Lower leg skin (tissue), 3 donors: ENCODE measurements around the gene IL1RN.

Experiments used
- POLR2A ChIP-seq, 2 donors: fragments of 450-650 bp; IDR thresholded peaks; one replicate each; pipeline ENCODE4 v1.6.1; 2016 to 2017; ENCODE audit warnings: antibody characterized with exemption in 2 of 2, mild to moderate bottlenecking in 1 of 2, moderate library complexity in 1 of 2
- TF ChIP-seq, protein P1 (sequence below), 3 donors: fragments of 450-650 bp; IDR thresholded peaks; one replicate each; pipeline ENCODE4 v1.5.1; 2016; ENCODE audit warnings: antibody characterized with exemption in 3 of 3, mild to moderate bottlenecking in 3 of 3, moderate library complexity in 2 of 3

GRCh38 chr2:113098041-113098440, 29.4 kb upstream of the IL1RN start:
- TF ChIP-seq POLR2A (IDR thresholded peaks at IDR 0.05) = no peak
- TF ChIP-seq, protein P1, sequence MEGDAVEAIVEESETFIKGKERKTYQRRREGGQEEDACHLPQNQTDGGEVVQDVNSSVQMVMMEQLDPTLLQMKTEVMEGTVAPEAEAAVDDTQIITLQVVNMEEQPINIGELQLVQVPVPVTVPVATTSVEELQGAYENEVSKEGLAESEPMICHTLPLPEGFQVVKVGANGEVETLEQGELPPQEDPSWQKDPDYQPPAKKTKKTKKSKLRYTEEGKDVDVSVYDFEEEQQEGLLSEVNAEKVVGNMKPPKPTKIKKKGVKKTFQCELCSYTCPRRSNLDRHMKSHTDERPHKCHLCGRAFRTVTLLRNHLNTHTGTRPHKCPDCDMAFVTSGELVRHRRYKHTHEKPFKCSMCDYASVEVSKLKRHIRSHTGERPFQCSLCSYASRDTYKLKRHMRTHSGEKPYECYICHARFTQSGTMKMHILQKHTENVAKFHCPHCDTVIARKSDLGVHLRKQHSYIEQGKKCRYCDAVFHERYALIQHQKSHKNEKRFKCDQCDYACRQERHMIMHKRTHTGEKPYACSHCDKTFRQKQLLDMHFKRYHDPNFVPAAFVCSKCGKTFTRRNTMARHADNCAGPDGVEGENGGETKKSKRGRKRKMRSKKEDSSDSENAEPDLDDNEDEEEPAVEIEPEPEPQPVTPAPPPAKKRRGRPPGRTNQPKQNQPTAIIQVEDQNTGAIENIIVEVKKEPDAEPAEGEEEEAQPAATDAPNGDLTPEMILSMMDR (IDR thresholded peaks at IDR 0.05) = no peak
